H1 (cell line): Measurements from ENCODE around the gene NLRX1. TPM values are rescaled to one million over a fixed set of nuclear protein-coding genes. Genes with fewer than 3 reads are reported as not detected.

ENCODE experiments used
- EP300 ChIP-seq, 2 experiments: IDR thresholded peaks; 1 replicate in 1 of 2; 2 replicates in 1 of 2; pipeline ENCODE4 v1.6.1; 2011 to 2012; ENCODE audit warnings: low read depth in 2 of 2, low read length in 2 of 2, mild to moderate bottlenecking in 2 of 2, borderline replicate concordance in 1 of 2, inconsistent platforms in 1 of 2, moderate library complexity in 1 of 2
- SAP30 ChIP-seq: fragments of 300-600 bp; sonication (generic); IDR thresholded peaks from 2 replicates; pipeline ENCODE4 v1.7.1; 2012; ENCODE audit warnings: low read length, moderate library complexity, mild to moderate bottlenecking, inconsistent platforms; ENCODE audit not compliant: insufficient read depth, insufficient replicate concordance
- SIN3A ChIP-seq, 2 experiments: IDR thresholded peaks in 1 of 2; conservative IDR thresholded peaks in 1 of 2; 2 replicates each; pipeline ENCODE4 v1.6.1; 2011 to 2012; ENCODE audit warnings: low read length in 2 of 2, improper control_type of control experiment in 1 of 2, low read depth in 1 of 2, mild to moderate bottlenecking in 1 of 2
- polyA plus RNA-seq, 7 experiments: library from polyadenylated mRNA; depleted of rRNA in 3 of 7; stranded (reverse) in 5 of 7; unstranded in 2 of 7; fragments of >200 nt in 5 of 7; fragments of 200-250 nt in 2 of 7; gene quantifications; 1 replicate in 5 of 7; 2 replicates in 1 of 7; 4 replicates in 1 of 7; pipeline versions ENCODE4 v1.2.1 to v1.2.3, GENCODE V29; 2011 to 2013; ENCODE audit warnings: missing spikeins in 2 of 7, mixed read lengths in 2 of 7
- total RNA-seq: library from RNA; stranded (reverse); fragmentation: NEBNext Ultra II Directional; extraction: Animal tissue kit (Norgen Biotek cat#: 25700); gene quantifications from 2 replicates; pipeline ENCODE4 v1.2.1, GENCODE V29; 2021
- TF ChIP-seq, protein P1 (sequence below): IDR thresholded peaks from 2 replicates; pipeline ENCODE4 v1.6.1; 2012; ENCODE audit warnings: inconsistent platforms
- TF ChIP-seq, protein P2 (sequence below): IDR thresholded peaks from 2 replicates; pipeline ENCODE4 v1.6.1; 2012; ENCODE audit warnings: low read length, inconsistent platforms

NLRX1 gene
- total and polyA plus RNA-seq, 2 of the 8 experiments (the other 6 are each of a cell fraction or from before 2014, with no cell fraction given), result 13.2 to 18.6 TPM

DNA sequence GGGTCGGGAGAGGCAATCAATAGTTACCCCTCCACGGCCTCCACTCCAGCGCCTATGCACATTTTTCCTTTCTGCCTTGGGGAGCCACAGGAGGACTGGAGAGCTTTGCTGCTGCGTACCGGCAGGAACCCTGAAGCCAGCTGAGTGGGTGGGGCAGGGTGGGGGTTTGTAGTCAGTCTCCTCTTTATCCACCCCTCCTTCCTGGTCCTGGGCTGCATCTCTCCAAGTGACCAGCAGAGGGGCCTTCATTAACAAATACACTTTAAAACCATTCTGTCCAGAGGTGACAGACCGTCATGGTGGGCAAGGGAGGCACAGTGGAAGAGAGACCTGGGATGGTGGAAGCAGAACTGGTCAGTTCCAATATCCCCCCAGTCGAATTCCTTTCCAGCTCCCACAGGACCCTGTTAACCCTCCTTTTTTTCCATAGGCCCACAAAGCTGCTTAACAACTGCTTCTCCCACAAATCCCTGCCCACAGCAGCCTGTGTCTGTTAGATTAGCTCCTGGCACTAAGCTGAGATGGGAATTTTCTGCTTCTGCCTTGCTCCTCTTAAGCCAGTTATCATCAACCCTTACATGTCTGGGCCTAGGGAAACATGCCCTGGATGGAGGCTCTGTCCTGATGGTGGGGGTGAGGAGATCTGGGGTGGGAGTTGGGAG is 23.6 kb upstream of the NLRX1 start (continued):
- TF ChIP-seq SIN3A (conservative IDR thresholded peaks at IDR 0.05 in 1 of 2, IDR thresholded peaks at IDR 0.05 in 1 of 2; ENCODE audit: low read depth in 1 of 2, low read length in 2 of 2), result 0 out of 4 replicates have a peak, but pooled peaks of 1 of the 2 experiments have one; percentile 48
- TF ChIP-seq, protein P1, sequence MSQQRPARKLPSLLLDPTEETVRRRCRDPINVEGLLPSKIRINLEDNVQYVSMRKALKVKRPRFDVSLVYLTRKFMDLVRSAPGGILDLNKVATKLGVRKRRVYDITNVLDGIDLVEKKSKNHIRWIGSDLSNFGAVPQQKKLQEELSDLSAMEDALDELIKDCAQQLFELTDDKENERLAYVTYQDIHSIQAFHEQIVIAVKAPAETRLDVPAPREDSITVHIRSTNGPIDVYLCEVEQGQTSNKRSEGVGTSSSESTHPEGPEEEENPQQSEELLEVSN, result no peak
- TF ChIP-seq SAP30, result no peak
- TF ChIP-seq, protein P2, sequence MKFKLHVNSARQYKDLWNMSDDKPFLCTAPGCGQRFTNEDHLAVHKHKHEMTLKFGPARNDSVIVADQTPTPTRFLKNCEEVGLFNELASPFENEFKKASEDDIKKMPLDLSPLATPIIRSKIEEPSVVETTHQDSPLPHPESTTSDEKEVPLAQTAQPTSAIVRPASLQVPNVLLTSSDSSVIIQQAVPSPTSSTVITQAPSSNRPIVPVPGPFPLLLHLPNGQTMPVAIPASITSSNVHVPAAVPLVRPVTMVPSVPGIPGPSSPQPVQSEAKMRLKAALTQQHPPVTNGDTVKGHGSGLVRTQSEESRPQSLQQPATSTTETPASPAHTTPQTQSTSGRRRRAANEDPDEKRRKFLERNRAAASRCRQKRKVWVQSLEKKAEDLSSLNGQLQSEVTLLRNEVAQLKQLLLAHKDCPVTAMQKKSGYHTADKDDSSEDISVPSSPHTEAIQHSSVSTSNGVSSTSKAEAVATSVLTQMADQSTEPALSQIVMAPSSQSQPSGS, result no peak
- no peak for TF ChIP-seq EP300 (IDR thresholded peaks at IDR 0.05; ENCODE audit: borderline replicate concordance in 1 of 2, low read depth in 2 of 2, low read length in 2 of 2)
